HepG2 (cell line): ENCODE results near the gene CD1C.

Experiments
- CHD4 ChIP-seq: fragments of 200-600 bp; sonication (generic); IDR thresholded peaks from 2 replicates; pipeline ENCODE4 v1.7.0; 2017; ENCODE audit warnings: mild to moderate bottlenecking, low read length, borderline replicate concordance
- CTCF ChIP-seq: sonication (generic); formaldehyde crosslinking; IDR thresholded peaks from 2 replicates; pipeline ENCODE4 v1.5.0; 2020; ENCODE audit warnings: mild to moderate bottlenecking, missing genetic modification reagents, moderate library complexity
- ERF ChIP-seq: IDR thresholded peaks from 2 replicates; pipeline ENCODE4 v1.6.1; 2018; ENCODE audit warnings: missing biosample characterization, missing genetic modification reagents
- HMG20B ChIP-seq: conservative IDR thresholded peaks from 2 replicates; pipeline ENCODE4 v1.6.1; 2016; ENCODE audit warnings: missing genetic modification reagents, missing compliant biosample characterization
- KDM1A ChIP-seq: IDR thresholded peaks from 2 replicates; pipeline ENCODE4 v1.6.1; 2016; ENCODE audit warnings: missing compliant biosample characterization
- POLR2AphosphoS5 ChIP-seq: IDR thresholded peaks from 2 replicates; pipeline ENCODE4 v1.6.1; 2012; ENCODE audit warnings: low read depth, low read length
- USF2 ChIP-seq, 2 experiments: sonication (generic) in 1 of 2; formaldehyde crosslinking in 1 of 2; IDR thresholded peaks; 2 replicates each; pipeline versions ENCODE4 v1.5.1 to v1.6.1; 2011 to 2020; ENCODE audit warnings: borderline replicate concordance in 1 of 2, low read depth in 1 of 2, low read length in 1 of 2, mild to moderate bottlenecking in 1 of 2, missing genetic modification reagents in 1 of 2, moderate library complexity in 1 of 2
- ZFP36 ChIP-seq: fragments of 150-350 bp; IDR thresholded peaks from 2 replicates; pipeline ENCODE4 v1.6.1; 2018; ENCODE audit warnings: borderline replicate concordance, low read length, low read depth; ENCODE audit not compliant: partially characterized antibody
- ZNF121 ChIP-seq: sonication (generic); formaldehyde crosslinking; IDR thresholded peaks from 2 replicates; pipeline ENCODE4 v1.5.0; 2020; ENCODE audit warnings: mild to moderate bottlenecking, missing genetic modification reagents
- ZNF253 ChIP-seq: sonication (generic); formaldehyde crosslinking; IDR thresholded peaks from 2 replicates; pipeline ENCODE4 v1.8.0; 2022; ENCODE audit warnings: mild to moderate bottlenecking, missing genetic modification reagents, borderline replicate concordance
- ZNF614 ChIP-seq: IDR thresholded peaks from 2 replicates; pipeline ENCODE4 v1.6.1; 2018; ENCODE audit warnings: missing biosample characterization, missing genetic modification reagents, inconsistent platforms, borderline replicate concordance
- TF ChIP-seq, protein P1 (sequence below): sonication (generic); formaldehyde crosslinking; conservative IDR thresholded peaks from 2 replicates; pipeline ENCODE4 v1.4.0; 2020; ENCODE audit warnings: missing genetic modification reagents

DNA sequence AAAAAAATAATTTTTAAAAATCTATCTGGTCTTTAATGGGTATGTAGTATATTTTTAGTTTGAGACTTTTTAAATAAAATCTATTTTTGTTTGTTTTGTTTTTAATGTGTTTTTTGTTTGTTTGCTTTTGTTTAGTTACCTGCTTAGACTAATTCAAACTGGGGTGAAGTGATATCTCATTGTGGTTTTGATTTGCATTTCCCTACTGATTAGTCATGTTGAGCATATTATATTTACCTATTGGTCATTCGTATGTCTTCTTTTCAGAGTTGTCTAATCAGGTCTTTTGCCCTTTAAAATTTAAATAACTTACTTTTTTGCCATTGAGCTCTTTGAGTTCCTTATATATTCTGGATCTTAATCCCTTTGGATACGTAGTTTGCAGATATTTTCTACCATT lies 21.3 kb downstream of the CD1C start:
- TF ChIP-seq CTCF = no peak
- TF ChIP-seq ZNF253 = no peak
- TF ChIP-seq ZFP36 = no peak
- no peak for TF ChIP-seq CHD4
- no peak for TF ChIP-seq POLR2AphosphoS5
- no peak for TF ChIP-seq KDM1A
- TF ChIP-seq, protein P1, sequence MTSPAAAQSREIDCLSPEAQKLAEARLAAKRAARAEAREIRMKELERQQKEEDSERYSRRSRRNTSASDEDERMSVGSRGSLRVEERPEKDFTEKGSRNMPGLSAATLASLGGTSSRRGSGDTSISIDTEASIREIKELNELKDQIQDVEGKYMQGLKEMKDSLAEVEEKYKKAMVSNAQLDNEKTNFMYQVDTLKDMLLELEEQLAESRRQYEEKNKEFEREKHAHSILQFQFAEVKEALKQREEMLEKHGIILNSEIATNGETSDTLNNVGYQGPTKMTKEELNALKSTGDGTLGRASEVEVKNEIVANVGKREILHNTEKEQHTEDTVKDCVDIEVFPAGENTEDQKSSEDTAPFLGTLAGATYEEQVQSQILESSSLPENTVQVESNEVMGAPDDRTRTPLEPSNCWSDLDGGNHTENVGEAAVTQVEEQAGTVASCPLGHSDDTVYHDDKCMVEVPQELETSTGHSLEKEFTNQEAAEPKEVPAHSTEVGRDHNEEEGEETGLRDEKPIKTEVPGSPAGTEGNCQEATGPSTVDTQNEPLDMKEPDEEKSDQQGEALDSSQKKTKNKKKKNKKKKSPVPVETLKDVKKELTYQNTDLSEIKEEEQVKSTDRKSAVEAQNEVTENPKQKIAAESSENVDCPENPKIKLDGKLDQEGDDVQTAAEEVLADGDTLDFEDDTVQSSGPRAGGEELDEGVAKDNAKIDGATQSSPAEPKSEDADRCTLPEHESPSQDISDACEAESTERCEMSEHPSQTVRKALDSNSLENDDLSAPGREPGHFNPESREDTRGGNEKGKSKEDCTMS (CRISPR knock-in tag) = no peak
- no peak for TF ChIP-seq HMG20B (CRISPR knock-in tag)
- no peak for TF ChIP-seq ERF (CRISPR knock-in tag)
- TF ChIP-seq ZNF121 (CRISPR knock-in tag) = no peak
- no peak for TF ChIP-seq ZNF614
- TF ChIP-seq USF2 (IDR thresholded peaks at IDR 0.05; ENCODE audit: low read depth, low read length) = no peak
- no peak for TF ChIP-seq USF2 (CRISPR knock-in tag; IDR thresholded peaks at IDR 0.05; ENCODE audit: borderline replicate concordance)
